COLO668 (cell line): Measurements from ENCODE around the gene CALY.

Experiments used
- DNase-seq: peaks from one replicate; lab custom pipeline; 2025; ENCODE audit not compliant: unreplicated experiment; lab: John Stamatoyannopoulos, UW

The CALY gene

DNA sequence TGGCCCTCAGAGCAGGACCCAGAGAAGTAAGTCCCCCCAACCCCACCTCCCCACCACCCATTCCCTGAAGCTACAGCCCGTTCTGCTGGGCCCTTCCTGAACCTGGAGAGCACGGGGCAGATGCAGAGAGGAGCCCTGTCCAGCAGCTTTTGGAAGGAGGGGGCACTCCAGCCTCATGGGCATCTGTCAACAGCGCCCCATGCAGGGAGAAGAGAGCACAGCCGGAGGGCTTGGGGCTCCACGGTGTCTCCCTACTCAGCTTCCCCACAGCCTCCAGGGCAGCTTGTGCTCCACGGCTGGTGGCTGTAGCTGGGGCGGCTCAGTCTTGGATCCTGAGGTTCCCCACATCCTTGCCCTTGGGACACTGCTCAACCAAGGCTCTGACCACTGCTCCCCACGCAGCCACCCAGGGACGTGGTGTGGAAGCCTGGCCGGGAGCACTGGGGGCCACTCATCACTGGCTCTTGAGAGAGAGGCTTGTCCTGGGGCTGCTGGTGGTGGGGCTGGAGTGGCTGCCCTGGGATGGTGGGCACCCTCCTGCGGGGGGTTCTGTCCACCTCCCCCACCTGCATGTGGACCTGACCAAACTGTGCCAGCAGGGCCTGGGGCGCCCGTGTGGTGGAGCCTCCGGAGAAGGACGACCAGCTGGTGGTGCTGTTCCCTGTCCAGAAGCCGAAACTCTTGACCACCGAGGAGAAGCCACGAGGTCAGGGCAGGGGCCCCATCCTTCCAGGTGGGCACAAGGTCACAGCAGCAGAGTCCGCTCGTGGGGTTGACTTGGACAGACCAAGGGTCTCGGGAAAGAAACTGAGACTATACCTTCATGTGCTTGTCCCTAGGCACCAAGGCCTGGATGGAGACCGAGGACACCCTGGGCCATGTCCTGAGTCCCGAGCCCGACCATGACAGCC is 15.0 kb upstream of the CALY start:
- no peak for DNase-seq

DNA sequence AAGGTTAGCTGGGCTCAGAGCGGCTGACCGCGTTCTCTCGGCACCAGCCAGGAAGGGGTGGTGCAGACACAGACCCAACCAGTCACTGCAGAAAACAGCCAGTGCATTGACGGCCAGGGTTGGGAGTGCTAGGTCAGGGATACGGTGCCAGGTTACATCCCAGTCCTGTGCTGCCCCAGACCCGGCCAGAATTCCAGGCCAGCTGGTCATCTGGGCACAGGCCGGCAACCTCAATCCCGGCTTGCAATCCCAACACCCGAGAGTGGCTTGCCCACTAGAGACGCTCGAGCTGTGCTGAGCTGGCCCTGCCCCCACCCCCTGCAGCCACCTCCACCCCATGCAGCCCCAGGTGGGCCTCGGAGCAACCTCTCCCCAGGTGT is 14.2 kb upstream of the CALY start:
- DNase-seq, result no peak

DNA sequence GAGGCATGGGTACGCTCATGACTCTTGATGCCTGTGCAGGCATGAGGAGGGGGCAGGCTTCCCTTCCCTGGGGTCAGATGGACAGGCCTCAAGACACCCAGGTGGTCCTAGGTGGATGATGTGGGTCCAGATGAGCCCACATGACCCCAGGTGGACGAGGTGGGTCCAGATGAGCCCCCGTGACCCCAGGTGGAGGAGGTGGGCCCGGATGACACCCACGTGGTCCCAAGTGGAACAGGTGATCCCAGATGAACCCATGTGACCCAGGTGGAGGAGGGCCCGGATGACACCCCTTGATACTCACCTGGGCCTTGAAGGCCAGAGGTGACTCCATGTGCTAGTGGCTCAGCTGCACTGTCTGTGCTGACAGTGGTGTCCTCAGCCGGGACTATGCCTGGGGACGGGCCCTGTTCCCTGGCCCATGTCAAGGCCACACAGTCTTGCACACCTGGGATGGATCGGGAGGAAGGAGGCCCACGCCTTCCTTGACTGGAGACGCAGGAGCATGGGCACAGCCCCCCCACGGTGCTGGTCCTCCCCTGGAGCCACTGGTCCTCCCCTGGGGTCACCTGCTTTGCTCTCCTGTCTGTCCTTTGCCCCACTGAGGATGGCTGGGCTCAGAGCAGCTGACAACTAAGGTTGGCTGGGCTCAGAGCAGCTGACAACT is 13.7 kb upstream of the CALY start:
- DNase-seq, result no peak

DNA sequence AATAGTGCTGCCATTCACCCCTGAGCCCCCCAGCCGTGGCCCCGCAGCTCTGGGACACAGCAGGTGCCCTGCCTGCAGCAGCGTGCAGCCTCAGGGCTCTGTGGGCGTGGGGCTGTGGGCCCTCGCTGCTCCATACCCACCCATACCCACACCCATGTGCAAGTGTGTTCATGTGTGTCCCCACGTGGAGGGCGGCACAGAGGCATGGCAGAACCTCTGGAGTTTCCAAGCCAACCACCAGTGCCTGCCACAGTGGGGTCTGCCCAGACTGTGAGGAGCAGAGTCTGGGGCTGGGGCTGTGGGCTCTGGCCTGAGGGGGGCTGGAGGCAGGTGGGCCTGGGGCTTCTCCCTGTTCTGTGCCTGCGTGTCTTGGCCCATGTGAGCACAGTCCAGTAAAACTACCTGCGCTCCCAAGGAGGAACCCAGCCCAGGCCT is 12.9 kb upstream of the CALY start:
- no peak for DNase-seq

DNA sequence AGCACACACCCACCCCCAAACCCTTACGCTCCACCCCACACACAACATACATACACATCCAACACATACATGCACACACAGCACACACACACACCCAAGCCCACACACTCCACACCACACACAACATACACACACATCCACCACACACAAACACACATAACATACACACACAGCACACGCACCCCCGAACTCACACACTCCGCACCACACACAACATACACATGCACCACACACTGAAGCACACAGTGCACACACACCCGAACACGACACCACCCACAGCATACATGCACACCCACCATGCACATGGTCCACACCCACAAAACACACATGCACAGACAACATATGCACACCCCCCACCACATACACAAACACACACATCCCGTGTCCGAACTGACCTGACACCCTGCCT is 12.5 kb upstream of the CALY start:
- no peak for DNase-seq

DNA sequence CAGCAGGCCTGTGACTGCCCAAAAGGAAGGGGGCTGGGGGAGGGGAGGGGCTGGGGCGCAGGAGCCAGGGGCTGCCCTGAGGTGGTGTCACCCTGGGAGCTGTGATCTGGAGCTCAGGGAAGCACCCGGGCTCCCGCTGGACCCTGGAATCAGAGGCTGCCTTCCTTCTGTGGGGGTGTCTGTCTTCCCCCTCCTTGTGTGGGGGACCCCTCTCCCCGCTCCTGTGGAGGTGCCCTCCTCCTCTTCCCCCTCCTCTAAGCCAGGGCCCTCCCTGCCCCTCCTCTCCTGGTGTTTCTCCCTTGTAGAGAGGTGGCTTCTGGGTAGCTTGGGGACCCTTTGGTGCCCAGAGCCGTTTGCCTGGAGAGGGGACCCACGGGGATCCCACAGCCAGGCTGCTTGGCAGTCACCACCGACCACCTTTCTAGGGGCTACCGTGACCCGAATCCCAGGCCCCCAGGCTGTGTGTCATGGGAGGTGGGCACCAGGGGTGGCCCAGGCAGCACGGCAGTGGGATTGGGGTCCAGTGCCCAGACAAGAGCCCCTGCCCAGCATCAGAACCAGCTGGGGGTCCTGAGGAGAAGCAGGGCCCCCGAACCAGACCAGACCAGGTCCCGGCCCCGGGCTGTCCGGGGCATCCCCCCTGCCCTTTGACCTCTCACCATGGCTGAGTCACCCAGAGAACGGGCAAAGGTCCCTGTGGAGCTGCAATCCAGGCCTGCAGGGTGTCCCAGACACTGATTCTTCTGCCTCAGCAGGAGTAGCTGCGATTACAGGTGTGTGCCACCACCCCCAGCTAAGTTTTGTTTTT is 11.2 kb upstream of the CALY start:
- no peak for DNase-seq

DNA sequence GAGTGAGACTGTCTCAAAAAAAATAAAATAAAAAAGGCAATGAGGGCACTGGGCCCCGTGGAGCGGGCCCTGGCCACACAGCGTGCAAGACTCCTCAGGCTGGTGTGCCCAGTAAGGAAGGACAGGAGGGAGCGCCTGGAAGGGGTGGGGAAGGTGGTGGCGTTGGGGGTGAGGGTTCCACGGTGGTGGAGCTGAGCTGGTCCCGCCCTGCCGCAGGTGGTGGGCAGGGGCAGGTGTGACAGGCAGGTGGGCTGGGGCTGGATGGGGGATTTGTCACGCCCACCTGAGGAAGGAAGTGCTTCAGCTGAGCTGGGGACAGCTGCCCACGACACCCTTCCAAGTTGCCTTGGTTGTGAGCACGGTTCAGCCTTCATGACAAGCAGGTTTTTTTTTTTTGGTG is 9.7 kb upstream of the CALY start:
- DNase-seq, result no peak

- no peak for DNase-seq
Measured at GRCh38 chr10:133344236-133344635, 7.5 kb upstream of the CALY start.

DNA sequence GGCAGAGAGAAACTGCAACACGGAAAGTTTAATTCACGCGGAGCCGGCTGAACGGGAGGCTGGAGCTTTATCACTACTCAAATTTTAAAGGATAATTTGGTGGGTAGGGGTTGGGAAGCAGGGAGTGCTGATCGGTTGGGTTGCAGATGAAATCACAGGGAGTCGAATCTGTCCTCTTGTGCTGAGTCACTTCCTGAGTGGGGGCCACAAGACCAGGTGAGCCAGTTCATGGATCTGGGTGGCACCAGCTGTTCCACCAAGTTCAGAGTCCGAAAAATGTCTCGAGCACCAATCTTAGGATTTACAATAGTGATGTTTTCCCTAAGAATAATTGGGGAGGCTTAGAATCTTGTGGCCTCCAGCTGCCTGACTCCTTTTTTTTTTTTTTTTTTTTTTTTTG is 6.9 kb upstream of the CALY start:
- DNase-seq, result no peak

- no peak for DNase-seq
Measured at GRCh38 chr10:133342942-133343341, 6.2 kb upstream of the CALY start.

DNA sequence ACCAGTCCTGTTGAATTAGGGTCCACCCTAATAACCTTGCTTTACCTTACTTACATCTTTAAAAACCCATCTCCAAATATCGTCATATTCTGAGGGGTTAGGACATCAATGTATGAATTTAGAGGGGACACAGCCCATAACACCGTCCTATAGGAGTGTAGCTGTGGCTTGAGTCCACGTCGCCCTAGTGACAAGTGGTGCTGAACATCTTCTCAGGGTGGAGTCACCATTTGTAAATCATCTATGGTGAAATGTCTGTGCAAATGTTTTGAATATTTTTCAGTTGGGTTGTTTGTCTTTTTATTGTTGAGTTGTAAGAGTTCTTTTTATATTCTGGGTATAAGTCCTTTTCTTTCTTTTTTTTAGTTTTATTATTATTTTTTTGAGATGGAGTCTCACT is 5.3 kb upstream of the CALY start:
- no peak for DNase-seq

GRCh38 chr10:133339708-133340380 is 3.1 kb upstream of the CALY start:
- DNase-seq, result no peak

- DNase-seq, result no peak
Measured at GRCh38 chr10:133338080-133339071, 1.7 kb upstream of the CALY start.

- DNase-seq, result no peak
Measured at GRCh38 chr10:133337370-133337725, 652 bp upstream of the CALY start.

DNA sequence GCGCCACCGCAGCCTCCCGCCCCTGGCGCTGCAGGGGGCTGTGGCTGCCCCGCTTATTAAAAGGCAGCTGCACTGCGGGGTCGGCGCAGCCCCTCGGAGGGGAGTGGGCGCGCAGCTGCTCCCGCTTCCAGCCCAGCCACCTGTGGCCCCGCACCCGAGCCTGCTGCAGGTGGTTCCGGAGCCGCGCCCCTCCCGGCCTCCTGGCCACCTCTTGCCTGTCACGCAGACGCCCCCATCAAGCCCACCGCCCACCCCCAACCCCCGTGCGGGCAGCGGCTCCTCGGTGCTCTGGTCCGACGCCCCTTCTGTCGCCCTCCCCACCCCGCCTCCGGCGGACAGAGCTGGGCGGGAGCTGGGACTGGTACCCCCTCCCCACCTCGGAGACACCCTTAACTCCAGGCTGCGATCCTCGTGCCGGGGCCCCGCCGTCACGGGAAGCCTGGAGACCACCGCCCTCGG is 549 bp downstream of the CALY start:
- no peak for DNase-seq

GRCh38 chr10:133335246-133336117 is 1.2 kb downstream of the CALY start:
- peak; percentile 13 for DNase-seq

DNA sequence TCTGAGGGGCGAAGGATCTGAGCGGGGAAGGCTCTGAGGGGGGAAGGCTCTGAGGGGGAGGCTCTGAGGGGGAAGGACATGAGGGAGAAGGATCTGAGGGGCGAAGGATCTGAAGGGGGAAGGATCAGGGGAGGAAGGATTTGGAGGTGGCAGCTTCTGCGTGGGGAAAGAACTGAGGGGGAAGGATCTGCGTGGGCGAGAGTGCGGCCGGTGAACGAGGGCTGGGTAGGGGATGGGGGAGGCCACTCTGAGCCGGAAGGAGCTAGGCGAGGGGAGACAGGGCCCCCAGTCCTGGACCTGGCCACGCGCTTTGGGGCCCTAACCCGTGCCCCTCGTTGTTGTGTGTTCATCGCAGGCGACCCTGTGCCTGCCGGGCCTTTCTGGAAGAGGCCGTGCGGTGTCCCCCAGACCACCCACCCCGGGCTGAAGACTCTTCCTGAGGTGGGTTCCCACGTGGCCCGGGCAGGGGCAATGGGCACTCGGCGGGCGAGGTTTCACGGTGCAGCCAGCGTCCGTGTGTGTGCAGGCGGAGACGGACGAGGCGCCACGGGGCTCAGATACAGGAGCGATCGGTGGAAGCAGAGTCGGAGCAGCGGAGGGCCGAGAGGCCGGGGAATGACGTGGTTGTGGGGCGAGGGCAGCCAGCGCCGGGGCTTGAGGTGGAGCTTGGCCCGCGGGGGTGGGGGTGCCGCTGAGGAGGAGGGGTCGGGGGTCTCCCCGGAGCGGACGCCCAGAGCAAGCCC is 2.0 kb downstream of the CALY start:
- DNase-seq, result no peak
